GM19240 (cell line): ENCODE results near the gene VASH1.

ENCODE experiments used
- DNase-seq: peaks from one replicate; pipeline ENCODE4 v3.0.0; 2011; ENCODE audit warnings: low spot score; ENCODE audit not compliant: insufficient read length

VASH1 gene

GRCh38 chr14:76771437-76771980 lies 10.2 kb downstream of the VASH1 start:
- no peak for DNase-seq

- no peak for DNase-seq
Measured at GRCh38 chr14:76772300-76773187, 11.3 kb downstream of the VASH1 start.

GRCh38 chr14:76773188-76773885 lies 12.1 kb downstream of the VASH1 start:
- DNase-seq, result no peak

GRCh38 chr14:76773956-76774820 lies 12.9 kb downstream of the VASH1 start:
- no peak for DNase-seq

- no peak for DNase-seq
Measured at GRCh38 chr14:76774821-76775694, 13.8 kb downstream of the VASH1 start.

GRCh38 chr14:76775695-76776427 lies 14.6 kb downstream of the VASH1 start:
- no peak for DNase-seq

GRCh38 chr14:76776428-76777251 lies 15.4 kb downstream of the VASH1 start:
- DNase-seq, result no peak

GRCh38 chr14:76777721-76778120 lies 16.5 kb downstream of the VASH1 start:
- DNase-seq, result no peak

- DNase-seq, result no peak
Measured at GRCh38 chr14:76778546-76779215, 17.4 kb downstream of the VASH1 start.

- no peak for DNase-seq
Measured at GRCh38 chr14:76779221-76780057, 18.2 kb downstream of the VASH1 start.

- DNase-seq, result no peak
Measured at GRCh38 chr14:76780058-76780345, 18.7 kb downstream of the VASH1 start.

GRCh38 chr14:76780360-76780759 lies 19.1 kb downstream of the VASH1 start:
- no peak for DNase-seq

GRCh38 chr14:76780875-76781647 lies 19.8 kb downstream of the VASH1 start:
- no peak for DNase-seq

- no peak for DNase-seq
Measured at GRCh38 chr14:76781648-76782051, 20.4 kb downstream of the VASH1 start.

GRCh38 chr14:76782115-76782884 lies 21.0 kb downstream of the VASH1 start:
- DNase-seq, result no peak
